GM23338 (cell line): Measurements from ENCODE around the gene HTT. TPM values are rescaled to one million over a fixed set of nuclear protein-coding genes. Genes with fewer than 3 reads are reported as not detected.

ENCODE experiments used
- ATAC-seq: fragments of 200-7000 bp; cut with Tn5 transposase; 3 replicates; pipeline ENCODE4 v1.9.1; 2020
- DNase-seq: peaks from one replicate; pipeline ENCODE4 v3.0.0-alpha.2; 2015; ENCODE audit warnings: low spot score
- H2AFZ ChIP-seq: fragments of 200-600 bp; sonication (generic); 2 replicates; pipeline ENCODE4 v1.8.0; 2016; ENCODE audit warnings: antibody characterized with exemption, mild to moderate bottlenecking, moderate library complexity
- H3F3A ChIP-seq: fragments of 200-600 bp; sonication (generic); replicated peaks from 2 replicates; pipeline ENCODE4 v1.8.0; 2017; ENCODE audit warnings: antibody characterized with exemption, mixed run types, low read depth
- H3K27ac ChIP-seq: fragments of 200-600 bp; sonication (generic); 2 replicates; pipeline ENCODE4 v1.6.1; 2016; ENCODE audit warnings: low read depth
- H3K27me3 ChIP-seq: fragments of 200-600 bp; sonication (generic); 2 replicates; pipeline ENCODE4 v1.8.0; 2016; ENCODE audit warnings: mild to moderate bottlenecking, mixed run types, moderate library complexity; ENCODE audit not compliant: insufficient read depth
- H3K36me3 ChIP-seq: fragments of 200-600 bp; sonication (generic); 2 replicates; pipeline ENCODE4 v1.8.0; 2016; ENCODE audit warnings: mild to moderate bottlenecking; ENCODE audit not compliant: insufficient read depth
- H3K4me1 ChIP-seq: fragments of 200-600 bp; sonication (generic); 2 replicates; pipeline ENCODE4 v1.8.0; 2016; ENCODE audit warnings: mild to moderate bottlenecking, moderate library complexity; ENCODE audit not compliant: insufficient read depth
- H3K4me2 ChIP-seq: fragments of 200-600 bp; sonication (generic); 2 replicates; pipeline ENCODE4 v1.7.1; 2017; ENCODE audit warnings: mixed run types
- H3K4me3 ChIP-seq: fragments of 200-600 bp; sonication (generic); 2 replicates; pipeline ENCODE4 v1.6.1; 2016; ENCODE audit warnings: mixed run types
- H3K79me2 ChIP-seq: fragments of 200-600 bp; sonication (generic); replicated peaks from 2 replicates; pipeline ENCODE4 v1.8.0; 2017; ENCODE audit warnings: mild to moderate bottlenecking; ENCODE audit not compliant: insufficient read depth
- H3K9me2 ChIP-seq: fragments of 200-600 bp; sonication (generic); 2 replicates; pipeline ENCODE4 v1.8.0; 2017; ENCODE audit not compliant: insufficient read depth
- H4K20me1 ChIP-seq: fragments of 200-600 bp; sonication (generic); replicated peaks from 2 replicates; pipeline ENCODE4 v1.8.0; 2017; ENCODE audit warnings: mild to moderate bottlenecking; ENCODE audit not compliant: insufficient read depth
- H3K27ac Mint-ChIP-seq: 2 replicates; pipeline ENCODE4 v1.8.0; 2020; ENCODE audit warnings: inconsistent platforms, mild to moderate bottlenecking, moderate library complexity, mixed read lengths
- H3K27me3 Mint-ChIP-seq: 3 replicates; pipeline ENCODE4 v1.8.0; 2022; ENCODE audit warnings: low read depth, mild to moderate bottlenecking, moderate library complexity, mixed read lengths, inconsistent platforms; ENCODE audit not compliant: insufficient read depth, poor library complexity
- H3K36me3 Mint-ChIP-seq: 3 replicates; pipeline ENCODE4 v1.8.0; 2021; ENCODE audit warnings: low read depth, mild to moderate bottlenecking, inconsistent platforms, moderate library complexity, mixed read lengths
- H3K4me1 Mint-ChIP-seq: 3 replicates; pipeline ENCODE4 v1.8.0; 2020; ENCODE audit warnings: mild to moderate bottlenecking, inconsistent platforms, mixed read lengths
- H3K4me3 Mint-ChIP-seq: 3 replicates; pipeline ENCODE4 v1.8.0; 2021; ENCODE audit warnings: moderate library complexity, mild to moderate bottlenecking, inconsistent platforms, mixed read lengths
- H3K9me3 Mint-ChIP-seq: 3 replicates; pipeline ENCODE4 v1.8.0; 2020; ENCODE audit warnings: moderate library complexity, mild to moderate bottlenecking, inconsistent platforms, mixed read lengths
- EZH2phosphoT487 ChIP-seq: fragments of 200-600 bp; sonication (generic); IDR thresholded peaks from one replicate; pipeline ENCODE4 v1.8.1; 2018; ENCODE audit warnings: antibody characterized with exemption; ENCODE audit not compliant: unreplicated experiment
- JUNB ChIP-seq: IDR thresholded peaks from one replicate; pipeline ENCODE4 v1.6.1; 2016; ENCODE audit warnings: antibody characterized with exemption; ENCODE audit not compliant: unreplicated experiment
- NANOG ChIP-seq: IDR thresholded peaks from 2 replicates; pipeline ENCODE4 v1.6.1; 2016; ENCODE audit warnings: antibody characterized with exemption, borderline replicate concordance
- POLR2AphosphoS5 ChIP-seq: IDR thresholded peaks from 2 replicates; pipeline ENCODE4 v1.6.1; 2016; ENCODE audit warnings: antibody characterized with exemption, low read depth
- STAT1 ChIP-seq: IDR thresholded peaks from one replicate; pipeline ENCODE4 v1.6.1; 2016; ENCODE audit warnings: antibody characterized with exemption; ENCODE audit not compliant: unreplicated experiment
- ZNF114 ChIP-seq: fragments of 250-450 bp; sonication (Bioruptor Pico); IDR thresholded peaks from 2 replicates; pipeline ENCODE4 v1.5.0; 2020; ENCODE audit warnings: mild to moderate bottlenecking, moderate library complexity
- ZNF331 ChIP-seq: fragments of 250-450 bp; sonication (Bioruptor Pico); IDR thresholded peaks from 2 replicates; pipeline ENCODE4 v1.5.0; 2020; ENCODE audit warnings: low read depth, mild to moderate bottlenecking, moderate library complexity
- polyA plus RNA-seq: library from polyadenylated mRNA; unstranded; fragments of >200 nt; fragmentation: Nextera tagmentation; extraction: Ambion mirVana; gene quantifications from 2 replicates; pipeline ENCODE4 v1.2.1, GENCODE V29; 2016
- total RNA-seq: library from RNA; depleted of rRNA; stranded (reverse); fragments of >200 nt; shearing (Covaris generic); gene quantifications from 2 replicates; pipeline ENCODE4 v1.2.3, GENCODE V29; 2014
- TF ChIP-seq, protein P1 (sequence below), 2 experiments: fragments of 200-600 bp in 1 of 2; sonication (generic) in 1 of 2; conservative IDR thresholded peaks; 2 replicates each; pipeline versions ENCODE4 v1.5.1 to v1.6.1; 2016 to 2017; ENCODE audit warnings: antibody characterized with exemption in 2 of 2, low read depth in 2 of 2, mild to moderate bottlenecking in 2 of 2, moderate library complexity in 1 of 2
- TF ChIP-seq, protein P2 (sequence below): fragments of 250-450 bp; sonication (Bioruptor Pico); IDR thresholded peaks from 2 replicates; pipeline ENCODE4 v1.5.0; 2020; ENCODE audit warnings: mild to moderate bottlenecking, moderate library complexity

Gene HTT
- total and polyA plus RNA-seq, 2 experiments from 2014 or later, result 26.6 to 67.7 TPM

DNA sequence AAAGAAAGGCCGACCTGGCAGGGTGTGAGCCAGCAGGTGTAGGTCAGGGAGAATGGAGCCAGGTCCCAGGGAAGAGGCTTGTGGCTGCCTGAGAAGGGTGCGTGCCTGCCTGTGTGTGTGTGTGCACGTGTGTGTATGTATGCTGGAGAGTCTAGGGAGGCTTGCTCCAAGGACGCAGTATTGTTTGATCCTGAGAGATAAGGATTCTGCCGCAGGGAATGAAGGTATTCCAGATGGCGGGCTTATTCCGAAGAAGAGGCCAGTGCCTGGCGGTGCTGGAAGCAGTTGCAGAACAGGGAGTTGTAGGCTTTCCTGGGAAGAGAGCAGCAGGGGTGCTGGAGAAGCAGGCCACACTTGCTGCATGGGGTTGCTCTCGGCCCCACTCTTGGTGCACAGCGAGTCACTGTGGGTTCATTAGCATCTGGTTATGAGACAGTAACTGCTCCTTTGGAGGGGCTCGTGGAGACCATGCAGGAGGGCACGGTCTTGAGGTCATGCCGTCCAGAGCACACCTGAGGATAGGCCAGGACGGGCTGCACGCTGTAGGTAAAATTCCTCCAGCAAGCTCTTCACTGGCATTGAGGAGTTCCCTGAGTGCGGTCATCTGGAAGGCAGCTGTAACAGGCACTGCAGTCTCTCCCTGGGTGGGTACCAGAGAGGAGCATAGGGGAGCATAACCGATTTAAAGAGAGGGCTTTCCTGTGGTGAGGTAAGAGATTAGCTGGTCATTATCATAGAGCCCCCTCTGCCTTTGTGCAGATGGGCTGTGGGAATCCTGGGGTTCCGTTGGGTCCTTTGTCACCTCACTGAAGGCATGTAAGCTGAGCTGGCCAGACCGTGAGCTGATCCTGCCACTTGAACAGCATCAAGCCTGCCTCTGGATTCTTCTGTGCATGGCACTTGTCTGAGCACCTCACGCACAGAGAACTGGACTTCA, 144.6 kb downstream of the HTT start:
- no peaks in the 10 kb centered on the region for H3K27me3 ChIP-seq
- H3F3A ChIP-seq, result no peaks in the 10 kb centered on the region
- no peaks in the 10 kb centered on the region for H3K4me1 ChIP-seq
- H4K20me1 ChIP-seq, result peaks cover 5% of the 10 kb centered on the region
- Mint-ChIP-seq H3K4me3 (no peak overlapping the region), H3K27me3 (peaks cover 6% of the 10 kb centered on the region), H3K4me1 (no peaks in the 10 kb centered on the region), H3K36me3 (peaks cover 62% of the 10 kb centered on the region), H3K9me3 (no peaks in the 10 kb centered on the region), H3K27ac (no peak overlapping the region)
- no peak overlapping the region for H2AFZ ChIP-seq
- ATAC-seq, result no peak
- H3K36me3 ChIP-seq, result peaks cover 7% of the 10 kb centered on the region
- TF ChIP-seq ZNF331 (CRISPR knock-in tag), result no peak
- TF ChIP-seq EZH2phosphoT487, result no peak
- TF ChIP-seq JUNB, result no peak
- no peak for TF ChIP-seq ZNF114 (CRISPR knock-in tag)
- H3K9me2 ChIP-seq, result no peaks in the 10 kb centered on the region
- no peak overlapping the region for H3K4me2 ChIP-seq
- DNase-seq, result no peak
- no peaks in the 10 kb centered on the region for H3K79me2 ChIP-seq
- no peak overlapping the region for H3K4me3 ChIP-seq
- H3K27ac ChIP-seq, result no peak overlapping the region

DNA sequence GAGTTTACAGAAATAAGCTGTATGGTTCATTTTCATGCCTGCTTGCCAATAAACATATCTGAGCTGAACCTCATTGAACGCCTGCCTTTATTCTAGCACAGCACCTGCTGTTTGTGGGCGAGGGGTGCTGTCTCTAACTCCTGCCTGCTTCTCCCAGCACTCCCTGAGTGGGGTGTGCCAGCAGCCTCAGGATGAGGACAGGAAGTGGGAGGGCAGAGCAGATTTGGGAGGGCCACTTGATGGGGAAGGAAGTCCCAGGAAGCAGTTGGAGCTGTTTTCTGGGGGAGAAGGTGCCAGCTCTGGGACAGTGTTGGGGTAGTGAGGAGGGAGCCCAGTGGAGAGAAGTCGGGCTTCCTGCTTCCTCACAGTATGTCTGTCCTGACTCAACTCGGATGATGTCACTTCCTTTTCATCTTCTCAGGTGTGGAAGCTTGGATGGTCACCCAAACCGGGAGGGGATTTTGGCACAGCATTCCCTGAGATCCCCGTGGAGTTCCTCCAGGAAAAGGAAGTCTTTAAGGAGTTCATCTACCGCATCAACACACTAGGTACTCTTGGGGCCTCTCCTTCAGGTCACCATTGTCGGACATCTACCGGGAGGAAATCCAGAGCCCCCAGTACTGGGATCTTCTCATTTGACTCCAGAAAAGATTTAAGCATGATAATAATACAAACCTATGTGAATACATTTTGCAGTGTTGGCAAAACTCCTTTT, 145.4 kb downstream of the HTT start:
- H3K4me3 Mint-ChIP-seq, result no peak overlapping the region
- H3K4me2 ChIP-seq, result no peak overlapping the region
- H3K27ac Mint-ChIP-seq, result no peak overlapping the region
- no peak overlapping the region for H3K27ac ChIP-seq
- peaks cover 6% of the 10 kb centered on the region for H3K27me3 Mint-ChIP-seq
- H3K36me3 ChIP-seq, result peaks cover 12% of the 10 kb centered on the region
- H3K79me2 ChIP-seq, result no peaks in the 10 kb centered on the region
- no peaks in the 10 kb centered on the region for H3F3A ChIP-seq
- no peak overlapping the region for H3K4me3 ChIP-seq
- ATAC-seq (no peak), DNase-seq (no peak)
- no peaks in the 10 kb centered on the region for H3K4me1 ChIP-seq
- H3K27me3 ChIP-seq, result no peaks in the 10 kb centered on the region
- H3K4me1 Mint-ChIP-seq, result no peaks in the 10 kb centered on the region
- no peaks in the 10 kb centered on the region for H3K9me3 Mint-ChIP-seq
- peaks cover 5% of the 10 kb centered on the region for H4K20me1 ChIP-seq
- peaks cover 62% of the 10 kb centered on the region for H3K36me3 Mint-ChIP-seq
- no peak overlapping the region for H2AFZ ChIP-seq
- no peaks in the 10 kb centered on the region for H3K9me2 ChIP-seq
- TF ChIP-seq POLR2AphosphoS5 (no peak), NANOG (no peak), ZNF114 (CRISPR knock-in tag) (no peak), STAT1 (no peak), ZNF331 (CRISPR knock-in tag) (no peak)
- TF ChIP-seq, protein P1, sequence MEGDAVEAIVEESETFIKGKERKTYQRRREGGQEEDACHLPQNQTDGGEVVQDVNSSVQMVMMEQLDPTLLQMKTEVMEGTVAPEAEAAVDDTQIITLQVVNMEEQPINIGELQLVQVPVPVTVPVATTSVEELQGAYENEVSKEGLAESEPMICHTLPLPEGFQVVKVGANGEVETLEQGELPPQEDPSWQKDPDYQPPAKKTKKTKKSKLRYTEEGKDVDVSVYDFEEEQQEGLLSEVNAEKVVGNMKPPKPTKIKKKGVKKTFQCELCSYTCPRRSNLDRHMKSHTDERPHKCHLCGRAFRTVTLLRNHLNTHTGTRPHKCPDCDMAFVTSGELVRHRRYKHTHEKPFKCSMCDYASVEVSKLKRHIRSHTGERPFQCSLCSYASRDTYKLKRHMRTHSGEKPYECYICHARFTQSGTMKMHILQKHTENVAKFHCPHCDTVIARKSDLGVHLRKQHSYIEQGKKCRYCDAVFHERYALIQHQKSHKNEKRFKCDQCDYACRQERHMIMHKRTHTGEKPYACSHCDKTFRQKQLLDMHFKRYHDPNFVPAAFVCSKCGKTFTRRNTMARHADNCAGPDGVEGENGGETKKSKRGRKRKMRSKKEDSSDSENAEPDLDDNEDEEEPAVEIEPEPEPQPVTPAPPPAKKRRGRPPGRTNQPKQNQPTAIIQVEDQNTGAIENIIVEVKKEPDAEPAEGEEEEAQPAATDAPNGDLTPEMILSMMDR (conservative IDR thresholded peaks at IDR 0.05; ENCODE audit: low read depth in 2 of 2), result no peak
- TF ChIP-seq, protein P2, sequence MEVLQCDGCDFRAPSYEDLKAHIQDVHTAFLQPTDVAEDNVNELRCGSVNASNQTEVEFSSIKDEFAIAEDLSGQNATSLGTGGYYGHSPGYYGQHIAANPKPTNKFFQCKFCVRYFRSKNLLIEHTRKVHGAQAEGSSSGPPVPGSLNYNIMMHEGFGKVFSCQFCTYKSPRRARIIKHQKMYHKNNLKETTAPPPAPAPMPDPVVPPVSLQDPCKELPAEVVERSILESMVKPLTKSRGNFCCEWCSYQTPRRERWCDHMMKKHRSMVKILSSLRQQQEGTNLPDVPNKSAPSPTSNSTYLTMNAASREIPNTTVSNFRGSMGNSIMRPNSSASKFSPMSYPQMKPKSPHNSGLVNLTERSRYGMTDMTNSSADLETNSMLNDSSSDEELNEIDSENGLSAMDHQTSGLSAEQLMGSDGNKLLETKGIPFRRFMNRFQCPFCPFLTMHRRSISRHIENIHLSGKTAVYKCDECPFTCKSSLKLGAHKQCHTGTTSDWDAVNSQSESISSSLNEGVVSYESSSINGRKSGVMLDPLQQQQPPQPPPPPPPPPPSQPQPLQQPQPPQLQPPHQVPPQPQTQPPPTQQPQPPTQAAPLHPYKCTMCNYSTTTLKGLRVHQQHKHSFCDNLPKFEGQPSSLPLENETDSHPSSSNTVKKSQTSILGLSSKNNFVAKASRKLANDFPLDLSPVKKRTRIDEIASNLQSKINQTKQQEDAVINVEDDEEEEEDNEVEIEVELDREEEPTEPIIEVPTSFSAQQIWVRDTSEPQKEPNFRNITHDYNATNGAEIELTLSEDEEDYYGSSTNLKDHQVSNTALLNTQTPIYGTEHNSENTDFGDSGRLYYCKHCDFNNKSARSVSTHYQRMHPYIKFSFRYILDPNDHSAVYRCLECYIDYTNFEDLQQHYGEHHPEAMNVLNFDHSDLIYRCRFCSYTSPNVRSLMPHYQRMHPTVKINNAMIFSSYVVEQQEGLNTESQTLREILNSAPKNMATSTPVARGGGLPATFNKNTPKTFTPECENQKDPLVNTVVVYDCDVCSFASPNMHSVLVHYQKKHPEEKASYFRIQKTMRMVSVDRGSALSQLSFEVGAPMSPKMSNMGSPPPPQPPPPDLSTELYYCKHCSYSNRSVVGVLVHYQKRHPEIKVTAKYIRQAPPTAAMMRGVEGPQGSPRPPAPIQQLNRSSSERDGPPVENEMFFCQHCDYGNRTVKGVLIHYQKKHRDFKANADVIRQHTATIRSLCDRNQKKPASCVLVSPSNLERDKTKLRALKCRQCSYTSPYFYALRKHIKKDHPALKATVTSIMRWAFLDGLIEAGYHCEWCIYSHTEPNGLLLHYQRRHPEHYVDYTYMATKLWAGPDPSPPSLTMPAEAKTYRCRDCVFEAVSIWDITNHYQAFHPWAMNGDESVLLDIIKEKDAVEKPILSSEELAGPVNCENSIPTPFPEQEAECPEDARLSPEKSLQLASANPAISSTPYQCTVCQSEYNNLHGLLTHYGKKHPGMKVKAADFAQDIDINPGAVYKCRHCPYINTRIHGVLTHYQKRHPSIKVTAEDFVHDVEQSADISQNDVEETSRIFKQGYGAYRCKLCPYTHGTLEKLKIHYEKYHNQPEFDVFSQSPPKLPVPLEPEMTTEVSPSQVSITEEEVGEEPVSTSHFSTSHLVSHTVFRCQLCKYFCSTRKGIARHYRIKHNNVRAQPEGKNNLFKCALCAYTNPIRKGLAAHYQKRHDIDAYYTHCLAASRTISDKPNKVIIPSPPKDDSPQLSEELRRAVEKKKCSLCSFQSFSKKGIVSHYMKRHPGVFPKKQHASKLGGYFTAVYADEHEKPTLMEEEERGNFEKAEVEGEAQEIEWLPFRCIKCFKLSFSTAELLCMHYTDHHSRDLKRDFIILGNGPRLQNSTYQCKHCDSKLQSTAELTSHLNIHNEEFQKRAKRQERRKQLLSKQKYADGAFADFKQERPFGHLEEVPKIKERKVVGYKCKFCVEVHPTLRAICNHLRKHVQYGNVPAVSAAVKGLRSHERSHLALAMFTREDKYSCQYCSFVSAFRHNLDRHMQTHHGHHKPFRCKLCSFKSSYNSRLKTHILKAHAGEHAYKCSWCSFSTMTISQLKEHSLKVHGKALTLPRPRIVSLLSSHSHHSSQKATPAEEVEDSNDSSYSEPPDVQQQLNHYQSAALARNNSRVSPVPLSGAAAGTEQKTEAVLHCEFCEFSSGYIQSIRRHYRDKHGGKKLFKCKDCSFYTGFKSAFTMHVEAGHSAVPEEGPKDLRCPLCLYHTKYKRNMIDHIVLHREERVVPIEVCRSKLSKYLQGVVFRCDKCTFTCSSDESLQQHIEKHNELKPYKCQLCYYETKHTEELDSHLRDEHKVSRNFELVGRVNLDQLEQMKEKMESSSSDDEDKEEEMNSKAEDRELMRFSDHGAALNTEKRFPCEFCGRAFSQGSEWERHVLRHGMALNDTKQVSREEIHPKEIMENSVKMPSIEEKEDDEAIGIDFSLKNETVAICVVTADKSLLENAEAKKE (CRISPR knock-in tag), result no peak
